ENCODE measurements around the gene EGFR.

DNA sequence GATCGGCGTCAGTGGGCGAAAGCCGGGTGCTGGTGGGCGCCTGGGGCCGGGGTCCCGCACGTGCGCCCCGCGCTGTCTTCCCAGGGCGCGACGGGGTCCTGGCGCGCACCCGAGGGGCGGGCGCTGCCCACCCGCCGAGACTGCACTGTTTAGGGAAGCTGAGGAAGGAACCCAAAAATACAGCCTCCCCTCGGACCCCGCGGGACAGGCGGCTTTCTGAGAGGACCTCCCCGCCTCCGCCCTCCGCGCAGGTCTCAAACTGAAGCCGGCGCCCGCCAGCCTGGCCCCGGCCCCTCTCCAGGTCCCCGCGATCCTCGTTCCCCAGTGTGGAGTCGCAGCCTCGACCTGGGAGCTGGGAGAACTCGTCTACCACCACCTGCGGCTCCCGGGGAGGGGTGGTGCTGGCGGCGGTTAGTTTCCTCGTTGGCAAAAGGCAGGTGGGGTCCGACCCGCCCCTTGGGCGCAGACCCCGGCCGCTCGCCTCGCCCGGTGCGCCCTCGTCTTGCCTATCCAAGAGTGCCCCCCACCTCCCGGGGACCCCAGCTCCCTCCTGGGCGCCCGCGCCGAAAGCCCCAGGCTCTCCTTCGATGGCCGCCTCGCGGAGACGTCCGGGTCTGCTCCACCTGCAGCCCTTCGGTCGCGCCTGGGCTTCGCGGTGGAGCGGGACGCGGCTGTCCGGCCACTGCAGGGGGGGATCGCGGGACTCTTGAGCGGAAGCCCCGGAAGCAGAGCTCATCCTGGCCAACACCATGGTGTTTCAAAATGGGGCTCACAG is 1.1 kb downstream of the EGFR start:
- peak in 3 of 6 experiments; percentile 31 to 41 (median 32) for TF ChIP-seq CTCF (IDR thresholded peaks at IDR 0.05)
- TF ChIP-seq POLR2A (IDR thresholded peaks at IDR 0.05): no peak
